ENCODE results near the gene PRM3.

Gene PRM3

DNA sequence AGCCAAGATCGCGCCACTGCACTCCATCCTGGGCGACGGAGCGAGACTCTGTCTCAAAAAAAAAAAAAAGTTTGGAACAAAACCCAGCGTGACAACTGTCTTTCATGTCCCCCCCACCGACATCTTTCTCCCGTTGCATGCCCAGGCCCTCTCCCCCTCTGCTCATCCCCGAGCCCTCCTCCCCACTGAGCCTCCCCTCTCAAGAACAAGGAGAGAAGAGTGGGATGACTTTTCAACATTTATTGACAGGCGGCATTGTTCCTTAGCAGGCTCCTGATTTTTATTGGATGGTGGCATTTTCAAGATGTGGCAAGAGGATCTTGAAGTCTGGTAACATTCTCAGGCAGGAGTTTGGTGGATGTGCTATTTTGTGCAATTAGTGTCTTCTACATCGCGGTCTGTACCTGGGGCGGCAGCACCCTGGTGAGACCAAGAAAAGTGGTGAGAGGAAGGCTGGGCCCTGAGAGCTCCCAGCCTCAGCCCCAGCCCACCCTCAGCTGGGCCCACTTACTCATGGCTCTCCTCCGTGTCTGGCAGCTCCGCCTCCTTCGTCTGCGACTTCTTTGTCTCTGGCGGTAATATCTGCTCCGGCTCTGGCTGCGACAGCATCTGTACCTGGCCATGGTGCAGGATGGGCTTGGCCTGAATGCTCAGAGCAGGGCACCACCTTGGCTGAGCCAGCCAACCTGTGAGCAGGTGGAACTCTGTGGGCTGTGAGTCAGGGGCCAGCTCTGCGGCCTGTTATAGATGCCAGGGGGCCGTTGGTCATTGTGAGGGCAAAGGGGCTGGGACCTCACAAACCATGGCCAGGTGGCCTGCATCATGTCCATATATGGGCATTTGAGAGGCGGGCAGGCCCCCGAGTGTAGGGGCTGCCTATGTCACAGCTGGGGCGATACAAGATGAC, 7.4 kb upstream of the PRM3 start, which contains the start of gene PRM1:
Gene PRM1, minus strand, starts transcription at position 715 of the 907 bp plus-strand sequence. Its CDS starts 92 bp downstream, at position 623.
- DNase-seq (ENCODE audit: low spot score) = no peak

DNA sequence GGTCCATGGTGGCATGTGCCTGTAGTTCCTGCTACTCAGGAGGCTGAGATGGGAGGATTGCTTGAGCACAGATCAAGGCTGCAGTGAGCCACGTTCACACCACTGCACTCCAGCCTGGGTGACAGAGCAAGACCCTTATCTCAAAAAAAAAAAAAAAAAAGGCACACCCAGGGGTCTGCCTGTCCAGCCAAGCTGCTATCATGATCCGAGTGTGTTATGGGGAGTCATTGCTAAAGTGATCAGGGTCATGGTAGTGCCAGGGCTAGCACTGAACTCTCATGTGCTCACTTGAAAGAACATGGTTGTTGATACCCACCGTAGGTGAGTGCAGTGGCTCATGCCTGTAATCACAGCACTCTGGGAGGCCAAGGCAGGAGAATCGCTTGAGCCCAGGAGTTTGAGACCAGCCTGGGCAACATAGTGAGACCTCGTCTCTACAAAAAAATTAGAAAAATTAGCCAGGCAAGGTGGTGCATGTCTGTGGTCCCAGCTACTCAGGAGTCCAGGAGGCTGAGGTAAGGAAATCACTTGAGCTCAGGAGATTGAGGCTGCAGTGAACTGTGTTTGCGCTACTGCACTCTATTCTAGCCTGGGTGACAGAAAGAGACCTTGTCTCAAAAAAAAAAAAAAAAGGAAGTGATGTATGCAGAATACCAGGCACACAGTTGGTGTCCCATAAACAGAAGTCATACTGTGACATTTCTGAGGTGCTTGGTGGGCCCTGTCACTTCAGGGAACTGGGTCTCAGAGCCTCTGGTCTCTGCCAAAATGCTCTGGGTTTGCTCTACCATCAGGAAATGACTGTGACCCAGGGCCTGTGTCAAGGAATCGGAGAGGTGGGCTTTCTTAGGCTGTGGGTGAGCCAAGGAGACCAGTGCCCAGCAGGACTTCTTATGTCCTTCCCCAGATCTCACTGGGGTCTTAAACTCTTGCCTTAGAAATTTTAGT, 5.5 kb upstream of the PRM3 start:
- no peak for DNase-seq (ENCODE audit: low spot score)

DNA sequence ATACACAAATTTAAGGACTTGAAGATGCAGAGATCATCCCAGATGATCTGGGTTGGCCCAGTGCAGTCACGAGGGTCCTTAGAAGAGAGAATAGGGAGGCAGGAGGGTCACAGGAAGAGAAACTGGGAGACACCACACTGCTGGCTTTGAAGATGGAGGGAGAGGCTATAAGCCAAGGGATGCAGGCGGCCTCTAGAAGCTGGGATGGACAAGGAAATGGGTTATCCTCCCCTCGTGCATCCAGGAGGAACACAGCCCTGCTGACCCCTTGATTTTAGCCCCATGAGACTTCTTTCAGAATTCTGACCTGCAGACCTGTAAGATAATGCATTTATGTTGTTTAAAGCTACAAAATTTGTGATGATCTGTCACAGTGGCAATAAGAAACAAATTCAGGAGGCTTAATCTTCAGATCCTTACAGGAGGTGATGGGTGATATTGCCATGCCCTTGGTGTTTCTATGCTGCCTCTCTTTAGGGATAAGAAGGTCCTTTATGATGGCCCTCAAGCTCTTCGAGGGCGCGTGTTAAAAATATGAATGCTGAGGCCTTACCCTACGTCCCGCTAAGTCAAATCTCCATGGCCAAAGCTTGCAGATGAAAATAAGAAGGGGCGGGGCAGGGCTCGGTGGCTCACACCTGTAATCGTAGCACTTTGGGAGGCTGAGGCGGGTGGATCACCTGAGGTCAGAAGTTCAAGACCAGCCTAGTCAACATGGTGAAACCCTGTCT, 4.3 kb upstream of the PRM3 start:
- no peak for DNase-seq (ENCODE audit: low spot score)

DNA sequence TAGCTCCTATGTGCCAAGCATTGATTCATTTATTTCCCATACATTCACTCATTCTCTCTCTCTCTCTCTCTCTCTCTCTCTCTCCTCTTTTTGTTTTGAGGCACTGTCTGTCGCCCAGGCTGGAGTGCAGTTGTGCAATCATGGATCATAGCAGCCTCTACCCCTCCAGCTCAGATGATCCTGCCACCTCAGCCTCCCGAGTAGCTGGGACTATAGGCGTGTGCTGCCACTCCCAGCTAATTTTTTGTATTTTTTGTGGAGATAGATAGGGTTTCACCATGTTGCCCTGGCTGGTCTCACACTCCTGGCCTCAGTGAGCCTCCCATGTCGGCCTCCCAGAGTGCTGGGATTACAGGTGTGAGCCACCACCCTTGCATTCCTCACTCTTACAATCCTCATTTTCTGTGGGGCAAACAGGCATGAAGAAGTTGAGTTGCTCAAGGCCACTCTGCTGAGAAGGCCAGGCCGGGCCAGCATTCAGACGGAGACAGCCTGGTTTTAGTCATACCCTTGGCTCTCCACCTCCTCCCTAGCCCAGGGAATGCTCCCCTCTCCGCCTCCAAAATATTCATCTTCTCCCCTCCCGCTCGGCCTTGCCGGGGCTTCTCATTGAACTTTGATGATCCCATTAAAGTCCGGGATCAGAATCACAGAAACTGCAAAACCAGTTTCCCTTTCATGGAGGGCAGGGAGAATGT, 3.6 kb upstream of the PRM3 start:
- no peak for DNase-seq (ENCODE audit: low spot score)

DNA sequence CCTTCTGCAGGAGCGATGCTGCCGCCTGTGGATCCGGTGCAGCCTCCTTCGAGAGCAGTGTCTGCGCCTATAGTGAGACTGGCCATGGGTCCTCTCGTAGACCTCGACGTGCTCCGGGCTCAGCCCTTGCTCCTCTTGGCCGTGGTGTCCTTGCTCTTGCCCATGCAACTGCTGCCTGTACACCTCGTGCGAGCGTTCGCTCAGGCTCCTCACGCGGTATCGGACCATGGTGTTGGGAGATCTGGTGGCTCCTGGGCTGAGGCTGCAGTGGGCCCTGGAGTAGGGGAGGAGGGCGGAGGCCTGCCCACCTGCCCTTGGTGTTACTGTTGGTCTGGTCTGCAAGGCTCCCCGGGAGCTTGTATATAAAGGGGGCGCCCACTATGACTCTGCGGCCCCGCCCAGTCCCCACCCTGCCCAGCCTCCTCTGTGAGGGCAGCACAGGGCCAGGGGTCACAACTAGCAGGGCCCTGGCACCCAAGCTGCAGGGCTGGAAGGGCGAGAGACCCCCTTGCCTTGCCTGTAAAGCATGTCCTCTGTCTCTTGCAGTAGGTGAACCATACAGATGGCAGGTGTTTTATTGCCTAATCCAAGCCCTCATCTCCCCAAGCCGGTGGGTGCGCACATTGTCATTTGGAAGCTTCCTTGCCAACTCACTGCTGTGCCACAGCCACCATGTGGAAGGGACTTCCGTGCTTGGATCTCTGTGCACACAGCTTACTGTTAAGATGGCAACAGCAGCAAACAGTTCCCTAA, 2.9 kb upstream of the PRM3 start, which contains the start of gene PRM2:
Gene PRM2, minus strand, starts transcription at position 338 of the 753 bp plus-strand sequence. Its CDS starts 110 bp downstream, at position 228.
- DNase-seq (ENCODE audit: low spot score) = no peak

DNA sequence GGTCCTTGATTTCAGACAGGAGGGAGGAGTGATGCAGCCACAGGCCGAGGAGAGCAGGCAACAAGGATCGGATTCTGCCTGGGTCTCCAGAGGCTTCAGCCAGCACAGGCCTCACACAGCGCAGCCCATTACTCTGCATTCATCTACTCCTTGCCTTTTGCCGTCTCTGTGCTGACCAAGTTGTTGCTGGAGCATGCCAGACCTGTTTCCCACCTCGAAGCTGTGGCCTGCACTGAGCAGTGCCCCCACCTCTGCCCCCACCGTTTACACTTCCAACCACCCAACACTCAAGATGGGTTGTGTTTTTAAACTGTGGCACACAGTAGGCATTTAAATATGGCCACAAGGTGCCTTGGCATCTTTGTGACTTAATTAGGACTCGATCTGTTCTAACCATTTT, 1.5 kb upstream of the PRM3 start:
- DNase-seq (ENCODE audit: low spot score) = no peak

DNA sequence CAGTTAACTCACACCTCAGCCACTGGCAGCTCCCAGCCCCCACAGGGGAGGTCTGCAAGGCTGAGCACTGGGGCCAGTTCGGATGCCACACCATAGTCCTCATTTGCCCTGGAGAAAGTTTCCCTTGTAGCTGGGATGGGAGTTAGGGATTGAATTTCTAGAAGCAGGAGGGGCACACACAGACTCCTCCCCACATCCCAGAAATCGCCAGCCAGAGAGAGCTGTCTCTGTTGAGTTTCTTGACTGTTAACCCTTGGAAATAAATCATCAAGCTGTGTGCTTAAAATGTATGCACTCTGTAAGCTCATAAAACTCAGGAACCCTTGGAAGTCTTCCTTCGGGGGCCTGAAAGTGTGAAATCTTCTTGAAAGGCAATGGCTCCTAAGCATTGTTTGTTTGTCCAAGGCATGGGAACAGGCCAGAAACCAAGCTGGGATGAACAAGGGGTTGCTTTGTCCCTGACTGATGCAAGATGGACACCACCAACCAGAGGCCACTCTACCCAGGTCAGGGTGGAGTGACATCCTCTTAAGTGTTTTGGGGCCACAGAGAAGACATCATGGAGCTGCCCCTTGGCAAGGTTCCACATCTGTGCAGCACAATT, 394 bp upstream of the PRM3 start:
- no peak for DNase-seq (ENCODE audit: low spot score)

DNA sequence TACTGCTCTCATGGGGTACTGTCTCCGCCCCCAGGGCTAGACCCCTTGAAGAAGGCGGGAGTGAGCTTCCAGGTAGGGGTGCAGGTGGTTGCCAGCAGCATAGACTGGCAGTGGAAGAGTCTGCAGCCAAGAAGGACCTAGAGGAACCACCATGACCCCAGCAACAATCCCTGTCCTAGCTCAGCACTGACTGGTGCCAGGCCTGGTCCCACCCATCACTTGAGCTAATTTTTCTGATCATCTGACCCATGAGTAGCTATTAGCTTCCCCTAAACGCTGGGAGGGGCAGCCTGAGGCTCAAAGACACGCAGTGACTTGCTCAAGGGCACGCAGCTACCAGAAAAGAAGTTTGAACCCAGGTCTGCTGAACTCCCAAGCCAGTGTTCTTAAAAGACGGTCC, 945 bp downstream of the PRM3 start:
- DNase-seq (ENCODE audit: low spot score) = no peak

DNA sequence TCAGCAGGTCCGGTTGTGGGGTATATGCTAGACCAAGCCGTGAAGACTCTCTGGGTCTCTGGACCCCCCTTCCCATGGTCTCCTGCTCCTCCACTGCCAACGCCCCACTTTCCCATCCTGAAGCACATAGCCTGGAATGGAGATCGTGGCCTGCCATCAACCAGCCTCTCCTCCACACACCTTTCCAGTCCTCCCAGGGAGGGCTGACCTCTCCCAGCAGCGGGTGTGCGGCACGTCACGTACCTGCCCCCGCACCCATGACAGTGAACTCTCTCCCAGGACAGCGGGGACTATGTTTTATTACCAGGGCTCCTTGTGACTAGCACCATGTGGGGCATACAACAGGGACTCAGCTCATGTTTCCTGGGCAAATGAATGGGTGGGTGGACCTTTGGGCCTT, 1.8 kb downstream of the PRM3 start:
- no peak for DNase-seq (ENCODE audit: low spot score)

DNA sequence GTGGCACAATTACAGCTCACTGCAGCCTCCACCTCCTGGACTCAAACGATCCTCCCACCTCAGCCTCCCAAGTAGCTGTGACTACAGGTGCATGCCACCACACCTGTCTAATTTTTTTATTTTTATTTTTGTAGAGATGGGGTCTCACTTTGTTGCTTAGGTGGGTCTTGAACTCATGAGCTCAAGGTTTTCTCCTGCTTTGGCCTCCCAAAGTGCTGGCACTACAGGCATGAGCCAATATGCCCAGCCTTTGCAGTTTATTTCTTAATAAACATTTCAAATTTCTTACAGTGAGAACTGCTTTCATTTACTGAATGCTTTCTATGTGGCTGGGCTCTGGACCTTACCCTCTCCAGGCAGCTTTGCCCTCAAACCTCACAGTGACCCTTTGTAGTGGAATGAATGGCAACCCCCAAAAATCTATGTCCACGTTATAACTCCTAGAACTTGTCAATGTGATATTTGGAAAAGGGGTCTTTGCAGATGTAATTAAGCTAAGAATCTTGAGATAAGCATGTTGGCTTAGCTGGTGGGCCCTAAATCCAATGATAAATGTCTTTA, 2.7 kb downstream of the PRM3 start:
- DNase-seq (ENCODE audit: low spot score) = no peak

DNA sequence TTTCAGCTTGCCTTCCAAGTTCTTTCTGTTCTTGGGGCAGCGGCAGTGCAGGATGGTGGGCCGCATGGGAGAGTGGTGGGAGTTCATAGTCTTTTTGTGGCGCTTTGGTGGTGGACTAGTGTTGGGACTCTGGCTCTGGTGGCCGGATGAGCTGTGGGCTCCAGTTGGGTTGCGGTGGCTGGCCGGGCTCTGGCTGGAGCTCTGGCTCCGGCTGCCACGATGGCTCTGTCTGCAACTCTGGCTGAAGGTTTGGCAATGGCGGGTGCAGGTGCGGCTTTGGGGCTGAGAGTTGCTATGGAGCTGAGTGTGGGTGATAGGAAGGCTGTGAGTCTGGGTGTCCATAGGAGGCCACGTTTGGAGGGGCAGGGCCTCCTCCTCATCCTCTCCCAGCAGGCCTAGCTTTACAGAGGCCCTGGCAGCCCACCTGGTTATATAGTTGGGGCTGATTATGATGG, 4.5 kb downstream of the PRM3 start, which contains the start of gene TNP2:
Gene TNP2, minus strand, starts transcription at position 405 of the 455 bp plus-strand sequence. Its CDS starts 63 bp downstream, at position 342.
- no peak for DNase-seq (ENCODE audit: low spot score)

DNA sequence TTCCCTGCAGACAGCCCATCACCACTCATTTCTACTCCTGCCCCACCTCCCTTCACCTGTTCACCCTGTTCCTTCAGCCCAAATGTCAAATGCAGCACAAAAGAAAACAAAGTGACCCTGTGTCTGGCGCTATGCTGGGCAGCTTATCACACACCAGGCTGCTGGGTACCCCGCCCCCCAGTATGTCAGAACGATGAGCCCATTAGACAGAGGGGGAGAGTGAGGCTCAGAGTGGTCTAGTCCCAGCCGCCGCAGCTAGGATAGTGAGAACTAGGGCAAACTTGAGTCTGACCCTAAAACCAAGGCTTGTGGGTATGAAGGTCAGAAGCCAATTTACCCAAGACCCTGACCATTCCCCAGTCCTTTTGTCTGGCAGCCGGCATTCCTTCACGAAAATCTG, 8.3 kb downstream of the PRM3 start:
- no peak for DNase-seq (ENCODE audit: low spot score)

DNA sequence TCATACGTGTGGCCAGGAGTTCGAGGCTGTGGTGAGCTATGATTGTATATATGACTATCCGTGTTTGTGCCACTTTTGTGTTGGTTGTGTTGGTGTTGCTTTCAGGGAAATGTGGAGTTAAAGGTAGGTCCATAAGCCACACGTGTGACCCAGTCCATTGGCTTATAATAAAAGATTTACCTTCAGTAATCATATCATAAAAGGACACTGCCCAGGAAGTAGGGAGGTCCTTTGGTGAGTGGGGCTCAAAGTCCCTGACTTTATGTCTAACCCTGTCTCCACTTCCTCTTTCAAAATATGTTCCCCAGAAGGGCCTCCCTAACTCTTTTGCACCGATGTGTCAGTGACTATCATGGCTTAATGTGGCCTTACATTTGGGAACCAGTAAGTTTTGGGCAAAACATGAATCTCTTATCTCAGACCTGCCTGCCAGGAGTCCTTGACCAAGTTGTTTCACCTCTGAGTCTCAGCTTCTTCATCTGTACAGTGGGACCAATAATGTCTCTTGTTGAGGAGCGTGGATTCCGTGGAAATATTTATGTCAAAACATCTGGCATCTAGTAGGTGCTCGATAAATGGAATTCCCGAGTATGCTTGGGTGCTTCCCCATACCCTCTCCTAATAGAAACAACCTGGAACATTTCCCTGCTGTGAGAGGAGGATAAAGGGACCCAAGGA, 9.1 kb downstream of the PRM3 start:
- no peak for DNase-seq (ENCODE audit: low spot score)

DNA sequence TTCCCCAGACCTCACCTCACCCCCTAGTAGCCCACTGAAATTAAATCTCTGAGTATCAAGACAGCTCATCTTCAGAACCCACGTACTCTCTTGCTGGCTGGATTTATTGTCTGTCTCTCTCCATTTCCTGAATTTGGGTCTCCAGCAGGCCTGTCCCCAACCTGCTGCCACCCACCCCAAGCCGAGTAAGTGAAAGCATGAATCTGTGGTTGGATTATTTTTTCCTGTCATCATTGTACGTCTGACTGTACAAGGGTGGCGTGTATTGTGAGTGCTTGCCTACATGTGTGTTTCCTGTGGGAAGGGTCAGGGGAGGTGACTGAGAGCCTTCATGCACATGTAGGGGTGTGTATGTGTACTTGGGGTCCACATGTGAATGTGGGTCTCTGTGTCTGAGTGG, 9.7 kb downstream of the PRM3 start:
- no peak for DNase-seq (ENCODE audit: low spot score)

DNA sequence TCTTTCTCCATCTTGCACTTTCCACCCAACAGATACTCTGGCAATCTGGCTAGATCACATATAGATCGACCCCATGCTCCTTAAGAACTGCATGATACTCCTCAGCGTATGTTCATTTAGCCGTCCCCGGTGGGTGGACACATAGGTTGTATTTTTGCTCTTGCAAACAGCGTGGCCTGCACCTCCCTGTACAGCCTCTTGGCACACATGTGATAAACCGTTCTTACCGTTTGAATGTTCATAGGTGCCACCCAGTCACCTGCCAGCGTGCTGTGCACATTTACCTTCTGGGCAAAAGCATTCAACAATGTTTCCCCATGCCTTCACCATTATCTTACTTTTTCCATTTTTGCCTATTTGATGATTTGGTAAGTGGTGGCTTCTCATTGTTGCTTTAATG, 10.5 kb downstream of the PRM3 start:
- DNase-seq (ENCODE audit: low spot score) = no peak

DNA sequence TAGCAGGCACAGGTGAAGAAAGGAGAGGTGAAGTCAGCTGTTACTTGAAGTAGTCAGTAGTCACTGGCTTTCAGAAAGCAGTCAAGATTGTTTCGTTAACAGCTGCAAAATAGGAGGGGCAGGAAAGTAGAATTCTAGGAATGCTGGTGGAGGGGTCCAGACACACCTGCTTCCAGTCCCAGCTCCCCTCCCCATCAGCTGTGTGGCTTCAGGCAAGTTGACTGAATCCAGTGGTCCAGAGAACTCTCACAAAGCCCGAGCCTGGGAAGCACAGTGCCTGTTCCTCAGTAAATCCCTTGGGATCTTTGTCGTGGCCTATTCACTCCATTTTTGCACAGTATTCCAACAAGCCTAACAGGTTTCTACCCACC, 12.8 kb downstream of the PRM3 start:
- no peak for DNase-seq (ENCODE audit: low spot score)

DNA sequence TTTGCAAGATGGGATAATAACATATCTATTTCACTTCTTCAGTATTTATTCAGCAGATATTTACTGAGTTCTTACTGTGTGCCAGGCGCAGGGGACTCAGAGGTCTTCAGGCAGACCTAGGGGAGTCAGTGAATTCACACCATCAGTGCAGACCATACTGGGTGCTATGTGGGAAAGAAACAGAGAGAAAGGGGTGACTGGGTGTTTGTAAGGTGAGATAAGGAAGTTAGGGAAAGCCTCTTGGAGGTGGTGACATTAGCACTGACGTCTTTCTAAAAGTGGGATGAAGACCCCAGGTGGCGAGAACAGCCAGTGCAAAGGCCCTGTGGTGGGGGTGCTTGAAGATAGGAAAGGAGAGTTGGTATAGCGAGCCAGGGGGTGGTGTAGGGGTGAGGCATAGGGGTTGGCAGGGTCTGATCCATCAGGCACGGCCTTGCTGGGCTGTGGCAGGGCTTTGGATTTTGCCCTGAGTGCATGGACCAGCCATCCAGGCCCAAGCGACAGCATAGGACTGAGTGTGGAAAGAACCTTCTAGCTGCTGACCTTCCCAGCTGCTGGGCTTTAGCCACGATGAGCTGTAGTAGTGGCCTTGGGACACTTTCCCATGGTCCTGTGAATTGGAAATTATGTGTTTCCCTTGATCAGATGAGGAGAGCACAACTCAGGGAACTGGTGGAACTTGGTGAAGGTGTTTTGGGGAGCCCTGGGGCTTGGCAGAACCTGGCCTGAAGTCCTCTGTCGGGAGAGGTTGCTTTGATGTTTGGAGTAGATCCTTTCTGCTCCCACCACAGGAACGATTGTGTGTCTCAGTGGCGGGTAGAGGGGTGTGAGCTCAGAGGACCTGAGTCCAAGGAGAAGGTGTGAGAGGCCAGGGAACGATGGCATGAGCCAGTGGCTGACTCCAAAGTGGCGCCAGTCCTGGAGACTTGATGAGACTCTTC, 13.5 kb downstream of the PRM3 start:
- DNase-seq (ENCODE audit: low spot score) = no peak

Data from AG20443 (cell line).